GM23248 (cell line): ENCODE results near the gene SETD5. TPM values are rescaled to one million over a fixed set of nuclear protein-coding genes. Genes with fewer than 3 reads are reported as not detected.

Experiments used
- DNase-seq: peaks from one replicate; pipeline ENCODE4 v3.0.0-alpha.2; 2015
- H2AFZ ChIP-seq: fragments of 200-600 bp; sonication (generic); 2 replicates; pipeline ENCODE4 v1.6.1; 2016; ENCODE audit warnings: antibody characterized with exemption
- H3F3A ChIP-seq: fragments of 200-600 bp; sonication (generic); 2 replicates; pipeline ENCODE4 v1.6.1; 2016; ENCODE audit warnings: mild to moderate bottlenecking, antibody characterized with exemption, mixed run types; ENCODE audit not compliant: insufficient read depth
- H3K27ac ChIP-seq: fragments of 200-600 bp; sonication (generic); 2 replicates; pipeline ENCODE4 v1.5.1; 2016; ENCODE audit warnings: mild to moderate bottlenecking
- H3K27me3 ChIP-seq: fragments of 200-600 bp; sonication (generic); replicated peaks from 2 replicates; pipeline ENCODE4 v1.6.1; 2016; ENCODE audit warnings: mild to moderate bottlenecking; ENCODE audit not compliant: insufficient read depth
- H3K36me3 ChIP-seq: fragments of 200-600 bp; sonication (generic); 2 replicates; pipeline ENCODE4 v1.6.1; 2016; ENCODE audit warnings: low read depth, mild to moderate bottlenecking
- H3K4me1 ChIP-seq: fragments of 200-600 bp; sonication (generic); 2 replicates; pipeline ENCODE4 v1.6.1; 2016; ENCODE audit warnings: mild to moderate bottlenecking; ENCODE audit not compliant: insufficient read depth
- H3K4me2 ChIP-seq: fragments of 200-600 bp; sonication (generic); one replicate; pipeline ENCODE4 v1.6.1; 2016; ENCODE audit warnings: mild to moderate bottlenecking; ENCODE audit not compliant: unreplicated experiment
- H3K4me3 ChIP-seq: fragments of 200-600 bp; sonication (generic); 2 replicates; pipeline ENCODE4 v1.5.1; 2016; ENCODE audit warnings: mild to moderate bottlenecking
- H3K79me2 ChIP-seq: fragments of 200-600 bp; sonication (generic); 2 replicates; pipeline ENCODE4 v1.6.1; 2016; ENCODE audit warnings: mild to moderate bottlenecking; ENCODE audit not compliant: insufficient read depth
- H3K9ac ChIP-seq: fragments of 200-600 bp; sonication (generic); 2 replicates; pipeline ENCODE4 v1.6.1; 2016; ENCODE audit warnings: mild to moderate bottlenecking
- H3K9me2 ChIP-seq: fragments of 200-600 bp; sonication (generic); 2 replicates; pipeline ENCODE4 v1.6.1; 2016; ENCODE audit warnings: mixed run types, mild to moderate bottlenecking, moderate library complexity; ENCODE audit not compliant: insufficient read depth
- H3K9me3 ChIP-seq: fragments of 200-600 bp; sonication (generic); one replicate; pipeline ENCODE4 v1.6.1; 2017; ENCODE audit warnings: low read depth
- H4K20me1 ChIP-seq: fragments of 200-600 bp; sonication (generic); 2 replicates; pipeline ENCODE4 v1.6.0; 2016; ENCODE audit not compliant: insufficient read depth
- EZH2 ChIP-seq: fragments of 200-600 bp; sonication (generic); IDR thresholded peaks from 2 replicates; pipeline ENCODE4 v1.6.1; 2018; ENCODE audit warnings: antibody characterized with exemption, mild to moderate bottlenecking; ENCODE audit not compliant: insufficient read depth, poor library complexity, severe bottlenecking
- EZH2phosphoT487 ChIP-seq: fragments of 200-600 bp; sonication (generic); IDR thresholded peaks from 2 replicates; pipeline ENCODE4 v1.6.1; 2018; ENCODE audit warnings: antibody characterized with exemption, moderate library complexity, mild to moderate bottlenecking, low read depth; ENCODE audit not compliant: insufficient read depth
- WGBS, 2 experiments: methylation state at CpG; one replicate each; pipeline ENCODE4 v1.1.6; 2015 to 2017; ENCODE audit warnings: low lambda C conversion rate in 2 of 2, low coverage in 1 of 2; ENCODE audit errors: missing lambda C conversion rate in 2 of 2; 5-methylcytosine and 5-hydroxymethylcytosine counted together
- in situ Hi-C: fragments of 300-500 bp; cut with MboI; formaldehyde crosslinking; loops from 2 replicates; pipeline ENCODE4 v1.15.0; 2020
- polyA plus RNA-seq: library from polyadenylated mRNA; unstranded; fragments of >200 nt; fragmentation: Nextera tagmentation; extraction: Ambion mirVana; gene quantifications from 2 replicates; pipeline ENCODE4 v1.2.1, GENCODE V29; 2016
- total RNA-seq: library from RNA; depleted of rRNA; stranded (reverse); fragments of >200 nt; shearing (Covaris generic); gene quantifications from 2 replicates; pipeline ENCODE4 v1.2.3, GENCODE V29; 2014

The SETD5 gene
- total and polyA plus RNA-seq, 2 experiments from 2014 or later, result 35.0 to 45.0 TPM

GRCh38 chr3:9414826-9415225 is 17.4 kb downstream of the SETD5 start:
- no peak overlapping the region for H3K9ac ChIP-seq
- H3K27me3 ChIP-seq, result no peaks in the 10 kb centered on the region
- H3K4me2 ChIP-seq, result no peak overlapping the region
- no peaks in the 10 kb centered on the region for H3K36me3 ChIP-seq
- H4K20me1 ChIP-seq, result peaks cover 40% of the 10 kb centered on the region
- no peak for TF ChIP-seq EZH2
- no peak for TF ChIP-seq EZH2phosphoT487
- peaks cover 19% of the 10 kb centered on the region for H3K4me1 ChIP-seq
- peaks cover 100% of the 10 kb centered on the region for H3K79me2 ChIP-seq
- H2AFZ ChIP-seq, result no peak overlapping the region
- peaks cover 24% of the 10 kb centered on the region for H3F3A ChIP-seq
- H3K27ac ChIP-seq, result peak overlapping the region; percentile 76; the same call in 1 of the 2 replicates
- no peak overlapping the region for H3K4me3 ChIP-seq
- no peak for DNase-seq
- in situ Hi-C loops, result no loop called here
- H3K9me2 ChIP-seq, result no peaks in the 10 kb centered on the region
- H3K9me3 ChIP-seq, result no peaks in the 10 kb centered on the region

GRCh38 chr3:9415485-9416138 is 18.2 kb downstream of the SETD5 start:
- peaks cover 100% of the 10 kb centered on the region for H3K79me2 ChIP-seq
- no peak overlapping the region for H3K4me3 ChIP-seq
- WGBS, 2 experiments, result 71 to 74% methylated on average over 6 of the region's 6 CpGs
- peak overlapping the region; percentile 76 for H3K27ac ChIP-seq
- H4K20me1 ChIP-seq, result peaks cover 34% of the 10 kb centered on the region
- H3K4me2 ChIP-seq, result no peak overlapping the region
- in situ Hi-C loops, result no loop called here
- peaks cover 23% of the 10 kb centered on the region for H3K4me1 ChIP-seq
- peaks cover 22% of the 10 kb centered on the region for H3F3A ChIP-seq
- DNase-seq, result no peak
- no peak for TF ChIP-seq EZH2phosphoT487
- no peak for TF ChIP-seq EZH2
- H3K27me3 ChIP-seq, result no peaks in the 10 kb centered on the region
- peak overlapping the region; percentile 34; the same call in 1 of the 2 replicates for H3K9ac ChIP-seq
- H3K9me3 ChIP-seq, result no peaks in the 10 kb centered on the region
- H3K9me2 ChIP-seq, result no peaks in the 10 kb centered on the region
- H3K36me3 ChIP-seq, result no peaks in the 10 kb centered on the region
- no peak overlapping the region for H2AFZ ChIP-seq

- peak overlapping the region; percentile 72 for H3K4me2 ChIP-seq
- peaks cover 30% of the 10 kb centered on the region for H3K4me1 ChIP-seq
- in situ Hi-C loops, result no loop called here
- no peaks in the 10 kb centered on the region for H3K9me2 ChIP-seq
- TF ChIP-seq EZH2, result no peak
- no peak for TF ChIP-seq EZH2phosphoT487
- 35 to 43% methylated on average over 3 of the region's 3 CpGs for WGBS, 2 experiments
- peaks cover 23% of the 10 kb centered on the region for H3F3A ChIP-seq
- H3K36me3 ChIP-seq, result no peaks in the 10 kb centered on the region; the same call in 1 of the 2 replicates
- peak; percentile 62 for DNase-seq
- peak overlapping the region; percentile 34 for H3K9ac ChIP-seq
- H3K9me3 ChIP-seq, result no peaks in the 10 kb centered on the region
- no peak overlapping the region for H2AFZ ChIP-seq
- peaks cover 100% of the 10 kb centered on the region for H3K79me2 ChIP-seq
- H4K20me1 ChIP-seq, result peaks cover 38% of the 10 kb centered on the region
- no peak overlapping the region for H3K4me3 ChIP-seq
- H3K27me3 ChIP-seq, result no peaks in the 10 kb centered on the region
- peak overlapping the region; percentile 76 for H3K27ac ChIP-seq
Measured at GRCh38 chr3:9416139-9416780, 18.8 kb downstream of the SETD5 start.

GRCh38 chr3:9420850-9421549 is 23.6 kb downstream of the SETD5 start:
- Histone ChIP-seq H3K4me3 (no peak overlapping the region), H3K27me3 (no peaks in the 10 kb centered on the region), H3K4me2 (peak overlapping the region; percentile 73), H2AFZ (no peak overlapping the region), H3K36me3 (peaks cover 5% of the 10 kb centered on the region; the same call in 1 of the 2 replicates), H3K27ac (peak overlapping the region; percentile 95), H3K9ac (peak overlapping the region; percentile 84), H3K4me1 (peaks cover 68% of the 10 kb centered on the region), H4K20me1 (peaks cover 22% of the 10 kb centered on the region), H3K9me3 (no peaks in the 10 kb centered on the region), H3K9me2 (no peaks in the 10 kb centered on the region), H3F3A (peaks cover 60% of the 10 kb centered on the region), H3K79me2 (peaks cover 98% of the 10 kb centered on the region)
- in situ Hi-C loops, result no loop called here
- TF ChIP-seq EZH2, result no peak
- TF ChIP-seq EZH2phosphoT487, result no peak
- WGBS, 2 experiments, result 78 to 81% methylated on average over 2 of the region's 2 CpGs
- peak; percentile 54 for DNase-seq
